ENCODE results near the gene HOXA6.

HOXA6 gene

DNA sequence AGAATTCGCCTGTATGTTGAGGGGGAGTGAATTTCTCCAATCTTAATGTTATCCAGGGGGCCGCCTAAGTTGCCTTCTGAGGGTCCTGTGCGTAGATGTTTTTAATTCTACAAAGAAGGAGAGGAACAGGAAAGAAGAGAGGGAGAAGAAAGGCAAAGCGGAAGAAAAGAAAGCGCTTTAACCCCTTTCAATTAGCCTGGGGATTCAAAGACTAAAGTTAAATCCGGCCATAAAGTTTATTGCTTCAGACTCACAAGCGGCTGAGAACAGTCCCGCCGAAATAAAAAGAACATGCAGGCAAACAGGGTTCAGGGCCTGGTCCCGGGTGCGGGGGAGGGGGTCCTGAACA, 8.6 kb downstream of the HOXA6 start:
- TF ChIP-seq, protein P1, sequence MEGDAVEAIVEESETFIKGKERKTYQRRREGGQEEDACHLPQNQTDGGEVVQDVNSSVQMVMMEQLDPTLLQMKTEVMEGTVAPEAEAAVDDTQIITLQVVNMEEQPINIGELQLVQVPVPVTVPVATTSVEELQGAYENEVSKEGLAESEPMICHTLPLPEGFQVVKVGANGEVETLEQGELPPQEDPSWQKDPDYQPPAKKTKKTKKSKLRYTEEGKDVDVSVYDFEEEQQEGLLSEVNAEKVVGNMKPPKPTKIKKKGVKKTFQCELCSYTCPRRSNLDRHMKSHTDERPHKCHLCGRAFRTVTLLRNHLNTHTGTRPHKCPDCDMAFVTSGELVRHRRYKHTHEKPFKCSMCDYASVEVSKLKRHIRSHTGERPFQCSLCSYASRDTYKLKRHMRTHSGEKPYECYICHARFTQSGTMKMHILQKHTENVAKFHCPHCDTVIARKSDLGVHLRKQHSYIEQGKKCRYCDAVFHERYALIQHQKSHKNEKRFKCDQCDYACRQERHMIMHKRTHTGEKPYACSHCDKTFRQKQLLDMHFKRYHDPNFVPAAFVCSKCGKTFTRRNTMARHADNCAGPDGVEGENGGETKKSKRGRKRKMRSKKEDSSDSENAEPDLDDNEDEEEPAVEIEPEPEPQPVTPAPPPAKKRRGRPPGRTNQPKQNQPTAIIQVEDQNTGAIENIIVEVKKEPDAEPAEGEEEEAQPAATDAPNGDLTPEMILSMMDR (IDR thresholded peaks at IDR 0.05; ENCODE audit: low read depth, low read length) = no peak
- peak overlapping the region; percentile 50 for H3K4me3 ChIP-seq (ENCODE audit: low read depth, low read length)

DNA sequence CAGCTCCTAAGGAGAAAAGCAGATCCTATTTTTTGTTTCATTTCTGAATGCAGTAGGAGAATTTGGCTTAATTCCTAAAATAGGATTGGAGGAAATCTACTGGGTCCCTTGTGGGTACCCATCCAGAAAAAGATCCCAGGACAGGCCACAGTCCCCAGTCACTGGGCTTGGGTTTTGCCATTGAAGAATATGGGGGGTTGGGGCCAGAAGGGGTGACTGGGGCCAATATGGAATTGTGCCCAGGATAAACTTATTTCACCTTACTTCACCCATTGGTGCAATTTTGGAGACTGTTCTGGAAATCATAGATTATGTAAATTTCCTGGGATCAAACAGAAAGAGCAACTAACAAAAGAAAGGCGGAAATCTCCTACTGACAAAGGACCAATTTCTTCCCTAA, 9.1 kb downstream of the HOXA6 start:
- peak overlapping the region; percentile 50 for H3K4me3 ChIP-seq (ENCODE audit: low read depth, low read length)
- TF ChIP-seq, protein P1 (IDR thresholded peaks at IDR 0.05; ENCODE audit: low read depth, low read length) = no peak

DNA sequence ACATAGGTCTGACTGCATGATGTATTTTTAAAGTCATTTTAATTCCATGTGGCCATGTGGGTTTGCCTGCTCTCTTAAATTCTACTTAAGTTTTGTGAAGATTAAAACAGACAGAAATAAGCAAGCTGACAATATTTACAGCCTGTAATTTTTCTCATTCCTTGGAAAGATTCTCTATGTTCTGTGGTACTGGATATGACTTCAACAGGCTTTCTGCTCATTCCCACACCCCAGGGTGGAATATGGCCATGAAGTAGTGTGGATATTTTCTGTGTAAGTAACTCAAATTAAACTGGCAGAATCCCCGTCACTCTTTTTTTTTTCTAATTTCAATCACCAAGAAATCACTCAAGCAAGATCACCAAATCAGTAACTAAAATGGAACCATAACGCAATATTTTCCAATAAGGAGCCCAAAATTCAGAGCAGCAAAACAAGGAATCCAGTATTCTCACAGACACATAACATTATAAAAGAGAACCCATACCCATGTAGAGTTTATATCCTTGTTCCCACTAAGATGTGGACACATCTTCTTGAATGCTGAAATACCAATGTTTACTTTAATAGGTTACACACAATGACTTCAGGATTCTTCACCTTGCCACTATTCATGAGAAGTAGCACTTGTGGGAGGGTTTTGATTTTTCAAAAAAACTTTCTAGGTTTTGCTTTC, 9.8 kb downstream of the HOXA6 start:
- TF ChIP-seq, protein P1 (IDR thresholded peaks at IDR 0.05; ENCODE audit: low read depth, low read length) = no peak
- no peak overlapping the region for H3K4me3 ChIP-seq (ENCODE audit: low read depth, low read length)

DNA sequence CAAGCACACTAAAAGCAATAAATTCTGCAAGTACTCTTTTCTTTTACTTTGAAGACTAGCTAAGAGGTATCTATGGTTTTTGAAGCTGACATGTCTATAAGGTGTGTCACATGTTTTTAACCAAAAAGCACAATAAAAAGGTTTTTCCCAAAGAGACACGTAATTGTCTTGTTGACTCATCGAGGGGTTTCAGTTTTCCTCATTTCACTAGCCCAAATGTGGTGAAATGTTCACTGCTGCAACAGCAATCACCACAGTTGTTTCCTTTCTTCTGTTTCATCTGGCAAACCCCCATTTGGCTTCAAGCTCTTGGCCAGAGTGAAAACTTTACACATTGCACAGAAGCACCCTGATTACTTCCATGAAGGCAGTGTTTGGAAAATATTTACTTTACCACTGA, 13.2 kb downstream of the HOXA6 start:
- no peak overlapping the region for H3K4me3 ChIP-seq (ENCODE audit: low read depth, low read length)
- TF ChIP-seq, protein P1 (IDR thresholded peaks at IDR 0.05; ENCODE audit: low read depth, low read length) = no peak

DNA sequence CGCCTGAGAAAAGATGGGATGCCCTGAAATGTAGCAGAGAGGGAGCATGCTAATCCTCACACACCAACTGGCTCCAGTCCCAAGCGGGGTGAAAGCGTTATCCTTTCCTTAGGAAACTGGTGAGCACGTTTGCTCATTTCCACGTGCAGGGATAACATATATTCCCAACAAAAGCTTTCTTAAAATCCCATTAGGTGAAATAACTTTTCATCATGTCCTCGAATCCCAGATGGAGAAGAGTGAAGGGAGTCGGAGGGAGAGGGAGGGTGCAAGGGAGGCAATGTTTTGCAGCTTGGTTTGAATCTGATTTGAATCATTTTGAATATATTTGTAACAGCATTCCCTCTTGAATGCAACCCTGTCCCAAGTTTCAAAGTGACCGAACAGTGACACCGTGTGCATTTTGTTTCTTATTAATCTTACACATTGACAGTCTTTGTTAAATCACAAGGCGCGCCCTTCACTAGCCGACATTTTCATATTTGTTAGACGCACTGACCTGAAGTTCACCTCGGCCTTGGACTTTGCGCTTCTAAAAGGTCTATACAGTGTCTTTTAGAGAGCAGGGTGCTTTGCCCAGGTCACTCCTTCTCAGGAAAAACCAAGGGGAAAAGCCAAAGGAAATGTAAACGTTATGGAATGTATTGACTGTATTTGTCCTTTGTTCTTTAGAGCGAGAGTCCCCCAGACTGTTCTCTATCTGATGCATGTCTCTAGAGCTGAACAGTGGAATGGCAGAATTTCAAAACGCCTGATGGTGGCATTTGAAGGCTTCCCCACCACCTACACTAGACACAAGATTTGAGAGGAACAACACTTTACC, 14.0 kb downstream of the HOXA6 start:
- H3K4me3 ChIP-seq (ENCODE audit: low read depth, low read length) = no peak overlapping the region
- TF ChIP-seq, protein P1 (IDR thresholded peaks at IDR 0.05; ENCODE audit: low read depth, low read length) = no peak

DNA sequence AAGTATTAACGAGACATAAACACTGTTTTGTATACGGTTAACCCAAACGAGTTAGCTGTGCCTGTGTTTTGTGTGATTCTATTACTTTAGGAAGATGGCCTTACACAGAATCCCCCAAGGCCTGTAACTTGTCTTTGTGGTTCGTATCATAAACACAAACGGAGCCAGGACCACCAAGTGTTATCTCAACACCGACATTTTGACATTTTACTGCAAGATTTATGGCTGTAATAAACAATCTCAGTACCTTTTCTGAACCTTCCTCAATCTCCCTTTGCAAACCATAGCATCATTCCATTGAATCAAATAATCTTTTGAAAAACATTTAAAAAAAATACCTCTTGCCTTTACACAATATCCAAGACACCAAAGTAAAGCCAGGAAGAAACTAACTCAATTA, 14.6 kb downstream of the HOXA6 start:
- no peak overlapping the region for H3K4me3 ChIP-seq (ENCODE audit: low read depth, low read length)
- TF ChIP-seq, protein P1 (IDR thresholded peaks at IDR 0.05; ENCODE audit: low read depth, low read length) = no peak

DNA sequence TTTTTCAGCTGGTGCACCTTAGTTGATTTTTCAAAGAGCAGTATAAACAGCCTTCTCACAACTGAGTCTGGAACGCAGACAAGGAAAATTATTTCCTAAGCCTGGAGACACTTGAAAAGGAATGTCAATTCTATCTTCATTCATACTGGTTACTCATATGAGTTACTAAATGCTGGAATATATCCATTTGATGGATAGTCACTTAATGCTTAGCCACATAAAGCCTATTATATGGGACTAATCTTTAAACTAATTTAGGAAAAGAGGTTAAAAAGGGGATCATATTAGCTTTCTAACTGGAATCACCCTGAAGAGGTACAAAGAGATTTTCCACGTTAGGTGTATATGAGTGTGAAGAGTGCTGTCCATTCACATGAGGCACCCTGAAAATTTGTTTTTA, 15.4 kb downstream of the HOXA6 start:
- H3K4me3 ChIP-seq (ENCODE audit: low read depth, low read length) = no peak overlapping the region
- TF ChIP-seq, protein P1 (IDR thresholded peaks at IDR 0.05; ENCODE audit: low read depth, low read length) = no peak

All from WI38 (cell line).